ENCODE results near the gene C3orf62. TPM values are rescaled to one million over a fixed set of nuclear protein-coding genes. Genes with fewer than 3 reads are reported as not detected.

Gene C3orf62
- total RNA-seq, 1 experiment from 2014 or later: 1.6 TPM

DNA sequence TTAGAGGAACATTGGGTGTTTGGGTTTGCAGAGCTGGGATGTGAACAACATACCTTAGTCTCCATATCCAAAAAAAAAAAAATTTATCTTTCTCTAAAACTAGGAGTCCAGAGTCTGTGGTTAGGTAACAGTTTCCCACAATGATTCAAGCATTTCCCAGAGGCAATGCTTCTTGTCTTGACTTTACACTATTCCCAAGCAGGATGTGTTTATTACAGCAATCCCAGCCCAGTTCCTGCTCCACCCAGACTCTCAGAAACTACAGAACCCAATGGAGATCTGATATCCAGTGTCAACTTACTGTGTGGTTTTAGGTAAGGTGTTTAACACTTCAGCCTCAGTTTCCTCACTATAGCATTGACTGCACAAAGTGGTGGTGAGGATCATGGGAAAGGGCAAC lies 2.3 kb upstream of the C3orf62 start:
- Histone ChIP-seq H3K27ac (no peak overlapping the region), H3K4me3 (no peak overlapping the region), H3K27me3 (no peaks in the 10 kb centered on the region), H3K36me3 (peaks cover 38% of the 10 kb centered on the region), H3K4me1 (no peaks in the 10 kb centered on the region), H3K9me3 (replicated peaks) (no peaks in the 10 kb centered on the region)
- no peak for DNase-seq

DNA sequence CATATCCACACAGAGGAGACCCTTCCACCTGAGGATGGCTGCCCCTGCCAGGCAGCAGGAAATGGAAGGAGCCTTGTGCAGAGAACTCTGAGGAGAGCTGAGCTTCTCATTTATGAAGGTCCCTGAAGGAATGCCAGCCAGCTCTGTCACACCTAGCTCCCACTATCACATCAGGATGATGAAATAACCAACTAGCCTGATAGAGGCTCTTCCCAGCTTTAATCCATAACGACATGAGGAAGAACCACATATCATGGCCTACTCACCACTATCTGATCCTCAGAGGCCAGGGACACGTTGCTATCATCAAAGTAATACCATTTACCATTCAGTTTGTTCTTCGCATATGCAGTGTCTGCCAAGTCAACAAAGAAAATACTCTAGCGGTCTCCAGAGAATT lies 1.5 kb upstream of the C3orf62 start:
- no peak overlapping the region for H3K4me3 ChIP-seq
- no peaks in the 10 kb centered on the region for H3K27me3 ChIP-seq
- no peak for DNase-seq
- no peaks in the 10 kb centered on the region for H3K4me1 ChIP-seq
- peaks cover 30% of the 10 kb centered on the region for H3K36me3 ChIP-seq
- H3K9me3 ChIP-seq (replicated peaks): no peaks in the 10 kb centered on the region
- no peak overlapping the region for H3K27ac ChIP-seq

DNA sequence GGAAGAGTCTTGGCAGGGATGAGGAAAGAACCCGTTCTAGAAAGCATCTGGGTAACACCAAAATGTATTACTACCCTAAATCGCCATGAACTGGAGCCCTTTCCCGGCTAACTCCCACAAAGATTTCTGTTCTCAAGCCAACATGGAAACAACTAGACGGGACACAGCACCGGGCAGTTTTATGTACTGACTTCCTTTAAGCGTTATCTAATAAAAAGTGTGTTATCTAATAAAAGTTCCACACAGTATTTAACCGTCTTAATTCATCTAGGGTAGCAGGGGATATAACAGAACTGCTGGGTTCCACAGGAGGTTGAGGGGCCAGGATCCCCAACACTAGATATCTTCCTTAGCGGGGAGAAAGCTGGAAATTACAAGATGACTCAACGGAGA lies 347 bp upstream of the C3orf62 start:
- no peak overlapping the region for H3K4me3 ChIP-seq
- peaks cover 27% of the 10 kb centered on the region for H3K36me3 ChIP-seq
- no peaks in the 10 kb centered on the region for H3K4me1 ChIP-seq
- no peaks in the 10 kb centered on the region for H3K9me3 ChIP-seq (replicated peaks)
- no peak for DNase-seq
- no peaks in the 10 kb centered on the region for H3K27me3 ChIP-seq
- no peak overlapping the region for H3K27ac ChIP-seq

GRCh38 chr3:49273825-49274532 lies 3.1 kb downstream of the C3orf62 start:
- no peak overlapping the region for H3K4me3 ChIP-seq
- no peaks in the 10 kb centered on the region for H3K27me3 ChIP-seq
- H3K9me3 ChIP-seq (replicated peaks): no peaks in the 10 kb centered on the region
- DNase-seq: no peak
- peaks cover 13% of the 10 kb centered on the region; the same call in 1 of the 2 replicates for H3K36me3 ChIP-seq
- H3K27ac ChIP-seq: no peak overlapping the region
- no peaks in the 10 kb centered on the region for H3K4me1 ChIP-seq

- H3K4me1 ChIP-seq: no peaks in the 10 kb centered on the region
- H3K9me3 ChIP-seq (replicated peaks): no peaks in the 10 kb centered on the region
- H3K4me3 ChIP-seq: no peak overlapping the region
- no peak for DNase-seq
- no peaks in the 10 kb centered on the region for H3K36me3 ChIP-seq
- H3K27ac ChIP-seq: no peak overlapping the region
- no peaks in the 10 kb centered on the region for H3K27me3 ChIP-seq
These were observed 6.0 kb downstream of the C3orf62 start for GRCh38 chr3:49271047-49271446.

GRCh38 chr3:49270156-49270500 lies 6.9 kb downstream of the C3orf62 start:
- Histone ChIP-seq H3K27me3 (no peaks in the 10 kb centered on the region), H3K4me1 (no peaks in the 10 kb centered on the region), H3K36me3 (no peaks in the 10 kb centered on the region), H3K27ac (no peak overlapping the region), H3K4me3 (no peak overlapping the region), H3K9me3 (replicated peaks) (no peaks in the 10 kb centered on the region)
- DNase-seq: no peak

DNA sequence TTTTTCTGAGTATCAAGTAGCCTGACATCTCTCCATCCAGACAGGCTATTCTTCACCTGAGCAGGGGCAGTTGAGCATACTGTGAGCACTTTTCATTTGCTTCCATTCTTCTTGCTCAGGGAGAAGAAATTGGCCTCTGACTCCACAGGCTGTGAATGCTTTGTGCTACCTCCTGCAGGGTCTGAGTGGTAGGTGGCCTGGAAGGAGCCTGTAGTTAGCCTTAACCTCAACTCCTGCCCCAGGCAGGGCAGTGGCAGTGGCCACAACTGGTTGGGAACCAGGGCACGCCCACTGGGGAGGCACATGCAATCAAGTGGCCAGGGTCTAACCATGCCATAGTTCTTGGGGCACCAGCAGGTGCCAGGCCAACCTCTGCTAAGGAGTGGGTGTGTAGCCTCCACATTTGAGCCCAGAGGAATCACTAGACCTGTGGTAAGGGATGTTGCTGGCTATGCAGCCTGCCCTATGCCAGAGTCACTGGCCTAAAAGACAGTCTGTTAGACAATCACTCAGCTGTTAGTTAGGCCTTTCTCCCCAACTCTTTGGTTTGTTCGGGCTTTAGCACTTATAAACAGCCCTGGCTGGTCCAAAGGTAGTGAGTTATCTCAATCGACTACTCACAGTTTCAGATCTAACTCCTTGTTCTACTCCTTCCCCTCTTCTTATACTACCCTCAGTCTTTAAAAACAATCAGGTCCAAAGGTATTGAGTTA lies 7.4 kb downstream of the C3orf62 start:
- Histone ChIP-seq H3K4me1 (no peaks in the 10 kb centered on the region), H3K4me3 (no peak overlapping the region), H3K27me3 (no peaks in the 10 kb centered on the region), H3K27ac (no peak overlapping the region), H3K36me3 (no peaks in the 10 kb centered on the region), H3K9me3 (replicated peaks) (no peaks in the 10 kb centered on the region)
- DNase-seq: no peak

DNA sequence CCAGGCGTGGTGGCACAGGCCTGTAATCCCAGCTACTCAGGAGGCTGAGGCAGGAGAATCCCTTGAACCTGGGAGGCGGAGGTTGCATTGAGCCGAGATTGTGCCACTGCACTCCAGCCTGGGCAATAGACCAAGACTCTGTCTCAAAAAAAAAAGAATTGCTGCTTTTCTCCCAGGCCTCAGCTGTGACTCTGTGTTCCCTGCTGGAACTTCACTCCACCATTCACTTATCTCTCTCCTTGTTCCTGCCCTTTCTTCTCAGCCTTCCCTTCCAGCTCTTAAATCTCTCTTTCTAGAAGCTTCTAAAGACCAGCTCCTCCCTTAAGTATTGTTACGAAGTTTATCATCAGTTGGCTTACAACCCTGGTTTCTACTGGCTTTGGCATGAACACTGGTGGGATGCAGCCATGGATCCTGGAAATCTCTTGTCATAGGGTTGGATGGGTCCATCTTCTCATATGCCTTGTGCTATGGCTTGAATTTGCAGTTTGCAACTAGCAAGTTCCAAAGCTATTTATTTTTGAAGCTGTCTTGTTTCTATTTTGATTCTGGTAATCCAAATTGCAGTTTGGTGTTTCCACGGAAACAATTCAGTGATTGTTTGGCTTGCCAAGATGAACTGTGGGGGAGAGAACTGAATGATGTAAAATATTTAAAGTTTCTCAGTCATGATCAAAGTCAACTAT lies 10.5 kb downstream of the C3orf62 start:
- no peaks in the 10 kb centered on the region for H3K9me3 ChIP-seq (replicated peaks)
- H3K27me3 ChIP-seq: no peaks in the 10 kb centered on the region
- no peaks in the 10 kb centered on the region for H3K4me1 ChIP-seq
- no peak overlapping the region for H3K27ac ChIP-seq
- no peak for DNase-seq
- H3K36me3 ChIP-seq: no peaks in the 10 kb centered on the region
- H3K4me3 ChIP-seq: no peak overlapping the region

GRCh38 chr3:49265661-49266386 lies 11.2 kb downstream of the C3orf62 start:
- H3K27ac ChIP-seq: no peak overlapping the region
- no peak for DNase-seq
- H3K9me3 ChIP-seq (replicated peaks): no peaks in the 10 kb centered on the region
- H3K27me3 ChIP-seq: no peaks in the 10 kb centered on the region
- H3K4me1 ChIP-seq: no peaks in the 10 kb centered on the region
- H3K36me3 ChIP-seq: no peaks in the 10 kb centered on the region
- no peak overlapping the region for H3K4me3 ChIP-seq

- no peak for DNase-seq
- no peak overlapping the region for H3K27ac ChIP-seq
- no peak overlapping the region for H3K4me3 ChIP-seq
- no peaks in the 10 kb centered on the region for H3K9me3 ChIP-seq (replicated peaks)
- no peaks in the 10 kb centered on the region for H3K27me3 ChIP-seq
- no peaks in the 10 kb centered on the region for H3K4me1 ChIP-seq
- H3K36me3 ChIP-seq: no peaks in the 10 kb centered on the region
These were observed 13.7 kb downstream of the C3orf62 start for GRCh38 chr3:49263159-49263889.

DNA sequence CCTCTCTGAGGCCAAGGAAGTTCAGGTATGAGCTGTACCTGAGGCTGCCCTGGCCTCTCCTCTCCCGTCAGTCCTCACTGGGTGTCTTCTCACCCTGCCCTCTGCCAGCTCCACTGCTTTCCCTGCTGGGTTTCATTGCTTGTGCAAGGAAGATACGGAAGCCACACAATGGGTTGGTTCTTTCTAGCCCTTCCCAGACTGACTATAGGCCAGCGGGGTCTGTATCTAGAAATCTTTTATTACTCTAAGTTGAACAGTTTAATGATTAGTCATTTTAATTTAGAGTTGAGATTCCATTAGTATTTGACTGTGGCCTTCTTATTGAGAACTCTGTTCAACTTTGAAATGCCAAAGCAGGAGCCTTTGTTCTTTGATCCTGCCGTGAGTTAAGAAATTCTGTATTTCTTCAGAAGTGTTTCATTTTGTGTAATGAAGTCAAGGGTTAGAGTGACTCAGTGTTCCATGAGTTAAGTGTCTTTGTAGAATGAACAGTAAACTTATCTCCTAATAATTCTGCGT lies 16.2 kb downstream of the C3orf62 start:
- Histone ChIP-seq H3K27me3 (no peaks in the 10 kb centered on the region), H3K4me1 (no peaks in the 10 kb centered on the region), H3K9me3 (replicated peaks) (no peaks in the 10 kb centered on the region), H3K27ac (no peak overlapping the region), H3K4me3 (no peak overlapping the region), H3K36me3 (no peaks in the 10 kb centered on the region)
- DNase-seq: no peak

- no peak overlapping the region for H3K4me3 ChIP-seq
- H3K36me3 ChIP-seq: no peaks in the 10 kb centered on the region
- no peaks in the 10 kb centered on the region for H3K4me1 ChIP-seq
- H3K9me3 ChIP-seq (replicated peaks): no peaks in the 10 kb centered on the region
- no peaks in the 10 kb centered on the region for H3K27me3 ChIP-seq
- H3K27ac ChIP-seq: no peak overlapping the region
- DNase-seq: no peak
These were observed 19.8 kb downstream of the C3orf62 start for GRCh38 chr3:49257187-49257586.

GRCh38 chr3:49255718-49256511 lies 21.1 kb downstream of the C3orf62 start:
- no peak for DNase-seq
- H3K27ac ChIP-seq: no peak overlapping the region
- H3K9me3 ChIP-seq (replicated peaks): no peaks in the 10 kb centered on the region
- no peaks in the 10 kb centered on the region for H3K36me3 ChIP-seq
- no peak overlapping the region for H3K4me3 ChIP-seq
- no peaks in the 10 kb centered on the region for H3K27me3 ChIP-seq
- H3K4me1 ChIP-seq: no peaks in the 10 kb centered on the region

DNA sequence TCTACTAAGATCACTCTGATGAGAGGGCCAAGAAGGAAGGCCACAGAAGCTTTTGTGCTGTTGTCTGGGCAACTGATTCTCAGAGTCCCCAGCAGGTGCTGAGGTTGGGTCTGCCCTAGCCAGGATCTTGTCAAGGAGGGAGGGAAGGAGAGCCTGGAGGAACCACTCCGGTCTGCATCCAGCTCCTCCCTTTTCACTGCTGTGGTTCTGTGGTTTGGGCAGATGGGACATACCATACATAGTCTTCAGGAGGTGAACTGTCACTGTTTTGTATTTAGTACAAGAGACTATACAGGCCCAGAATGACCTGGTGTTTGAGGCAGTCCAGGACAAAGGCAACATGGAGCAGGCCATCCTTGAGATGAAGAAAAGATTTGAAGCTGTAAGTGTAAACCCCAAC lies 21.9 kb downstream of the C3orf62 start:
- Histone ChIP-seq H3K27ac (no peak overlapping the region), H3K9me3 (replicated peaks) (no peaks in the 10 kb centered on the region), H3K4me3 (no peak overlapping the region), H3K36me3 (no peaks in the 10 kb centered on the region), H3K27me3 (no peaks in the 10 kb centered on the region), H3K4me1 (no peaks in the 10 kb centered on the region)
- DNase-seq: peak in 1 of 2 experiments; percentile 22

Data from SJCRH30 (cell line).